OCI-LY7 (cell line): ENCODE measurements around the gene RBBP5. TPM values are rescaled to one million over a fixed set of nuclear protein-coding genes. Genes with fewer than 3 reads are reported as not detected.

Source experiments
- BruUV-seq: library from RNA; stranded (reverse); fragments of 400-500 nt; replicated peaks from 2 replicates; lab custom pipeline; 2021; lab: Mats Ljungman, UMichigan
- CTCF ChIA-PET: fragments of 300-600 bp; sonication (Branson Sonifier 250); formaldehyde crosslinking; loops from one replicate; lab custom pipeline; 2022; ENCODE audit warnings: antibody characterized with exemption; ENCODE audit not compliant: unreplicated experiment; lab: Charles Lee
- POLR2A ChIA-PET: fragments of 300-600 bp; sonication (Branson Sonifier 250); formaldehyde crosslinking; loops from one replicate; lab custom pipeline; 2022; ENCODE audit warnings: antibody characterized with exemption; lab: Charles Lee
- DNase-seq: peaks from one replicate; pipeline ENCODE4 v3.0.0-alpha.2; 2015; ENCODE audit warnings: low spot score
- H2AFZ ChIP-seq: fragments of 200-600 bp; sonication (generic), shearing (Covaris generic); 2 replicates; pipeline ENCODE4 v1.6.1; 2014; ENCODE audit warnings: mild to moderate bottlenecking, antibody characterized with exemption, low read length, moderate library complexity
- H3K27ac ChIP-seq: fragments of 200-600 bp; sonication (generic); 2 replicates; pipeline ENCODE4 v1.5.1; 2014; ENCODE audit warnings: mixed run types, low read depth, mild to moderate bottlenecking, moderate library complexity, low read length, inconsistent platforms; ENCODE audit not compliant: poor library complexity, severe bottlenecking
- H3K36me3 ChIP-seq: fragments of 200-600 bp; sonication (generic); 2 replicates; pipeline ENCODE4 v1.6.1; 2014; ENCODE audit warnings: mild to moderate bottlenecking, antibody characterized with exemption, low read length, moderate library complexity, mixed read lengths; ENCODE audit not compliant: insufficient read depth
- H3K4me1 ChIP-seq: fragments of 200-600 bp; sonication (generic); 2 replicates; pipeline ENCODE4 v1.5.1; 2014; ENCODE audit warnings: mild to moderate bottlenecking, low read length; ENCODE audit not compliant: insufficient read depth, poor library complexity, severe bottlenecking
- H3K4me2 ChIP-seq: fragments of 200-600 bp; sonication (generic); 2 replicates; pipeline ENCODE4 v1.6.1; 2014; ENCODE audit warnings: mild to moderate bottlenecking, low read length
- H3K4me3 ChIP-seq: fragments of 200-600 bp; sonication (generic); 2 replicates; pipeline ENCODE4 v1.5.1; 2014; ENCODE audit warnings: mild to moderate bottlenecking, low read depth, low read length; ENCODE audit not compliant: poor library complexity, severe bottlenecking
- H3K79me2 ChIP-seq: fragments of 200-600 bp; sonication (generic); 2 replicates; pipeline ENCODE4 v1.6.1; 2016; ENCODE audit warnings: low read depth, mild to moderate bottlenecking, low read length, moderate library complexity, mixed read lengths; ENCODE audit not compliant: insufficient read depth
- H3K9me2 ChIP-seq: fragments of 200-600 bp; sonication (generic); 2 replicates; pipeline ENCODE4 v1.6.1; 2016; ENCODE audit warnings: mild to moderate bottlenecking, low read length, mixed read lengths; ENCODE audit not compliant: insufficient read depth
- H3K9me3 ChIP-seq: fragments of 200-600 bp; sonication (generic); 2 replicates; pipeline ENCODE4 v1.6.1; 2014; ENCODE audit warnings: mild to moderate bottlenecking, mixed run types, low read length, mixed read lengths
- H4K20me1 ChIP-seq: fragments of 200-600 bp; sonication (generic); 2 replicates; pipeline ENCODE4 v1.6.1; 2014; ENCODE audit warnings: mild to moderate bottlenecking, antibody characterized with exemption, low read length, moderate library complexity, mixed read lengths; ENCODE audit not compliant: insufficient read depth
- EZH2phosphoT487 ChIP-seq: fragments of 200-600 bp; sonication (generic); IDR thresholded peaks from 2 replicates; pipeline ENCODE4 v1.6.1; 2018; ENCODE audit warnings: low read depth, borderline replicate concordance, mild to moderate bottlenecking, mixed run types, antibody characterized with exemption, low read length, moderate library complexity, mixed read lengths
- intact Hi-C: fragments of 100-400 bp; cut with micrococcal nuclease; formaldehyde crosslinking; loops from one replicate; pipeline ENCODE4 v1.10.0; 2022; ENCODE audit not compliant: unreplicated experiment
- total RNA-seq, 2 experiments: library from RNA; depleted of rRNA in 1 of 2; stranded (reverse); fragments of >200 nt in 1 of 2; shearing (Covaris generic) in 1 of 2; gene quantifications; 2 replicates each; pipeline ENCODE4 v1.2.3, GENCODE V29; 2014 to 2022
- TF ChIP-seq, protein P1 (sequence below): fragments of 200-600 bp; sonication (generic); conservative IDR thresholded peaks from 2 replicates; pipeline ENCODE4 v1.5.1; 2014; ENCODE audit warnings: mild to moderate bottlenecking, antibody characterized with exemption, low read length, moderate library complexity, mixed read lengths

RBBP5 gene
- total RNA-seq, 2 experiments from 2014 or later, result 11.9 to 17.4 TPM

DNA sequence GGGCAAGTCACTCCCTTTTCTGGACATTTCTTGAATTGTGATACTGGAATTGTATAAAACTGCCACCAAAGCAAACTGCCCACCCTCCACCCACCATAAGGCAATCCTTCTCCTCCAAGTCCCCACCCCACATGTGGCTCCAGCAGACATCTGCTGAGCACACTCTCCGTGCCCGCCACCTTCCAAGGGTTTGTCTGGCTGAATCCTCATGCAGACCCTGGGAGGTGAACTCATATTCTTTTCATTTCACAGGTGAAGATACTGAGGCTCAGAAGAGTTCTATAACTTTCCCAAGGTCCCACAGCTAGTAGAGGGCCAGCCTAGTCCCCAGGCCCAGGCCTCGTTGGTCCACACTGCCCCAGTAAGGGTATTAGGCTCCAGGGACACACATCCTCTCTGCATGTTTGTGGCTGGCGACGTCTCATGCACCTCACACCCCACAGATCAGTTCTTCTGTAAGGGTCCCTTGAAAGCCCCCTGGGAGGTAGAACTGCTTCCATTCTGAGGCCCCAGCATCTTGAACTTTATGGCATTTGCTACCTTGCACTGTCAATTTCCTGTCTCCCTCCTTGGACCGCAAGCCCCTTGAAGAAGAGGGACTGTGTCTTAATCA, 64.7 kb downstream of the RBBP5 start:
- no peak overlapping the region for H2AFZ ChIP-seq
- no TSS peak for BruUV-seq
- peaks cover 7% of the 10 kb centered on the region for H3K4me1 ChIP-seq
- no peaks in the 10 kb centered on the region for H3K9me3 ChIP-seq
- no peaks in the 10 kb centered on the region for H3K36me3 ChIP-seq
- H3K4me3 ChIP-seq, result no peak overlapping the region
- ChIA-PET POLR2A (interaction anchor here (0.5 kb wide), 1 partner anchor 490 kb away, joined by 4 read pairs; no protein-coding TSS in a partner anchor), CTCF (no interaction called here)
- no peaks in the 10 kb centered on the region for H3K79me2 ChIP-seq
- no peak overlapping the region for H3K4me2 ChIP-seq
- no peak for TF ChIP-seq EZH2phosphoT487
- no peaks in the 10 kb centered on the region; the same call in 1 of the 2 replicates for H4K20me1 ChIP-seq
- no peaks in the 10 kb centered on the region for H3K9me2 ChIP-seq
- DNase-seq, result no peak
- no peak overlapping the region for H3K27ac ChIP-seq
- intact Hi-C loops, result no loop called here

DNA sequence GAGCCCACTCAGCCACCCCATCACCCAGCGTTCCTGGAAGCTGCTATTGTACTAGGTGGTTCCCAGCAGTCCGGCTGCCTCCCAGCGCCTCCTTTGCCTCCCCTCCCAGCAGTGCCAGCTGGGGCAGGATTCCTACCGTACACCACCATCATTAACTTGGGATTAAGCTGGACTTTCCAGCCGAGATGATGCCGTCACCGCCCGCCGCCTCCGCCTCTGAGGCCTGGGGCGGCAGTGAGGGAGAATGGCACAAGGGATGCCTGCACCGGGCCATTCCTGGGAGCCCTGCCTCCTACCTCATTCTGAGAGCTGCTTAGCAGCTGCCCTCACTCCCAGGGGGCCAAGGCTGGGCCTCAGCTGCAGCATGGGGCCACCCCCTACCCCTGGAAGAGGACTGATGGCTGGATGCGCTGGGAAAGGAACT, 65.6 kb downstream of the RBBP5 start:
- TF ChIP-seq, protein P1, sequence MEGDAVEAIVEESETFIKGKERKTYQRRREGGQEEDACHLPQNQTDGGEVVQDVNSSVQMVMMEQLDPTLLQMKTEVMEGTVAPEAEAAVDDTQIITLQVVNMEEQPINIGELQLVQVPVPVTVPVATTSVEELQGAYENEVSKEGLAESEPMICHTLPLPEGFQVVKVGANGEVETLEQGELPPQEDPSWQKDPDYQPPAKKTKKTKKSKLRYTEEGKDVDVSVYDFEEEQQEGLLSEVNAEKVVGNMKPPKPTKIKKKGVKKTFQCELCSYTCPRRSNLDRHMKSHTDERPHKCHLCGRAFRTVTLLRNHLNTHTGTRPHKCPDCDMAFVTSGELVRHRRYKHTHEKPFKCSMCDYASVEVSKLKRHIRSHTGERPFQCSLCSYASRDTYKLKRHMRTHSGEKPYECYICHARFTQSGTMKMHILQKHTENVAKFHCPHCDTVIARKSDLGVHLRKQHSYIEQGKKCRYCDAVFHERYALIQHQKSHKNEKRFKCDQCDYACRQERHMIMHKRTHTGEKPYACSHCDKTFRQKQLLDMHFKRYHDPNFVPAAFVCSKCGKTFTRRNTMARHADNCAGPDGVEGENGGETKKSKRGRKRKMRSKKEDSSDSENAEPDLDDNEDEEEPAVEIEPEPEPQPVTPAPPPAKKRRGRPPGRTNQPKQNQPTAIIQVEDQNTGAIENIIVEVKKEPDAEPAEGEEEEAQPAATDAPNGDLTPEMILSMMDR, result no peak
- TF ChIP-seq EZH2phosphoT487, result no peak
- Histone ChIP-seq H3K36me3 (no peaks in the 10 kb centered on the region), H3K79me2 (no peaks in the 10 kb centered on the region), H3K4me1 (peaks cover 7% of the 10 kb centered on the region), H3K9me2 (no peaks in the 10 kb centered on the region), H2AFZ (no peak overlapping the region), H3K4me3 (no peak overlapping the region), H3K9me3 (no peaks in the 10 kb centered on the region), H3K27ac (no peak overlapping the region), H3K4me2 (no peak overlapping the region), H4K20me1 (no peaks in the 10 kb centered on the region; the same call in 1 of the 2 replicates)
- ChIA-PET CTCF (no interaction called here), POLR2A (interaction anchor here (0.6 kb wide), 1 partner anchor 33 kb away, joined by 3 read pairs; no protein-coding TSS in a partner anchor)
- DNase-seq, result no peak
- intact Hi-C loops, result no loop called here
- BruUV-seq, result no TSS peak

DNA sequence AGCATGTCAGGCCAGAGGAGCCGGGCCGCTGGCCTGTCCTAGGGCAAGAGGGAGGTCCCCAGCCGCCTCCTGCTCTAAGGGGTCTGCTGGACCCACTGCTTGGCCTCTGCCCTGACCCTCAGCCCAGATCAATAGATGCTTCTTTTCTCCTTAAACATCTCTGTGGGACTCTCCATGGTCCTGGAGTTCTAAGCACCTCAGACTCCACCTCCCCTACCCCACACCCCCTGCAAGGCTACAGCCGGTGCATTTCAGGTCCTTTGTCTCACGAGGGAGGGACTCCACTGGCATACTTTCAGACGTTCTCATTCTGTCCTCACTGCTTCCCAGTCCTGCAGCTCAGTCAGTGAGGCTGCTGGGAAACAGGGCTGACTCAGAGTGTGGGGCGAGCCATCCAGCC, 67.8 kb downstream of the RBBP5 start:
- Histone ChIP-seq H3K4me1 (peaks cover 7% of the 10 kb centered on the region), H3K4me2 (no peak overlapping the region), H3K9me3 (no peaks in the 10 kb centered on the region), H3K9me2 (no peaks in the 10 kb centered on the region), H3K36me3 (no peaks in the 10 kb centered on the region), H3K79me2 (no peaks in the 10 kb centered on the region), H3K4me3 (no peak overlapping the region), H3K27ac (no peak overlapping the region), H4K20me1 (no peaks in the 10 kb centered on the region), H2AFZ (no peak overlapping the region)
- intact Hi-C loops, result no loop called here
- no peak for DNase-seq
- ChIA-PET CTCF (no interaction called here), POLR2A (interaction anchor here (0.5 to 1.0 kb wide), 3 partner anchors 10 to 427 kb away, joined by 3 to 4 read pairs (median 3); no protein-coding TSS in a partner anchor)
- TF ChIP-seq, protein P1, result no peak
- TF ChIP-seq EZH2phosphoT487, result no peak
- BruUV-seq, result no TSS peak
